SK-N-SH treated with all-trans-retinoic acid at 6 μM for 48 hours (cell line): ENCODE results near the gene LSM4.

ENCODE experiments used
- CSRNP3 ChIP-seq: fragments of 250-450 bp; sonication (Bioruptor Pico); IDR thresholded peaks from 2 replicates; pipeline ENCODE4 v1.5.1; 2021; ENCODE audit warnings: mild to moderate bottlenecking, moderate library complexity
- ESRRG ChIP-seq: fragments of 250-450 bp; sonication (Bioruptor Pico); IDR thresholded peaks from 2 replicates; pipeline ENCODE4 v1.6.1; 2021; ENCODE audit warnings: mild to moderate bottlenecking
- ISL1 ChIP-seq: fragments of 250-450 bp; sonication (Bioruptor Pico); IDR thresholded peaks from 2 replicates; pipeline ENCODE4 v2.1.2; 2022; ENCODE audit warnings: mild to moderate bottlenecking, moderate library complexity
- PATZ1 ChIP-seq: fragments of 250-450 bp; sonication (Bioruptor Pico); IDR thresholded peaks from 2 replicates; pipeline ENCODE4 v1.8.0; 2020; ENCODE audit warnings: mild to moderate bottlenecking, moderate library complexity, borderline replicate concordance
- POU6F1 ChIP-seq: fragments of 250-450 bp; sonication (Bioruptor Pico); IDR thresholded peaks from 2 replicates; pipeline ENCODE4 v1.8.0; 2021; ENCODE audit warnings: low read depth, mild to moderate bottlenecking, moderate library complexity, borderline replicate concordance
- SNAI2 ChIP-seq: fragments of 250-450 bp; sonication (Bioruptor Pico); IDR thresholded peaks from 2 replicates; pipeline ENCODE4 v1.5.0; 2020; ENCODE audit warnings: mild to moderate bottlenecking, moderate library complexity
- ZFP3 ChIP-seq: fragments of 250-450 bp; sonication (Bioruptor Pico); IDR thresholded peaks from 2 replicates; pipeline ENCODE4 v1.5.0; 2020; ENCODE audit warnings: mild to moderate bottlenecking, moderate library complexity
- ZFP30 ChIP-seq: fragments of 450-650 bp; formaldehyde crosslinking; IDR thresholded peaks from 2 replicates; pipeline ENCODE4 v1.5.0; 2022; ENCODE audit warnings: mild to moderate bottlenecking, moderate library complexity
- ZNF565 ChIP-seq: fragments of 450-650 bp; formaldehyde crosslinking; conservative IDR thresholded peaks from 2 replicates; pipeline ENCODE4 v1.5.0; 2020; ENCODE audit warnings: low read depth, mild to moderate bottlenecking, moderate library complexity
- TF ChIP-seq, protein P1 (sequence below): fragments of 250-450 bp; sonication (Bioruptor Pico); IDR thresholded peaks from 2 replicates; pipeline ENCODE4 v1.5.1; 2020; ENCODE audit warnings: low read depth, mild to moderate bottlenecking, moderate library complexity
- TF ChIP-seq, protein P2 (sequence below): fragments of 250-450 bp; sonication (Bioruptor Pico); IDR thresholded peaks from 2 replicates; pipeline ENCODE4 v1.5.0; 2020; ENCODE audit warnings: mild to moderate bottlenecking, moderate library complexity

- TF ChIP-seq, protein P1, sequence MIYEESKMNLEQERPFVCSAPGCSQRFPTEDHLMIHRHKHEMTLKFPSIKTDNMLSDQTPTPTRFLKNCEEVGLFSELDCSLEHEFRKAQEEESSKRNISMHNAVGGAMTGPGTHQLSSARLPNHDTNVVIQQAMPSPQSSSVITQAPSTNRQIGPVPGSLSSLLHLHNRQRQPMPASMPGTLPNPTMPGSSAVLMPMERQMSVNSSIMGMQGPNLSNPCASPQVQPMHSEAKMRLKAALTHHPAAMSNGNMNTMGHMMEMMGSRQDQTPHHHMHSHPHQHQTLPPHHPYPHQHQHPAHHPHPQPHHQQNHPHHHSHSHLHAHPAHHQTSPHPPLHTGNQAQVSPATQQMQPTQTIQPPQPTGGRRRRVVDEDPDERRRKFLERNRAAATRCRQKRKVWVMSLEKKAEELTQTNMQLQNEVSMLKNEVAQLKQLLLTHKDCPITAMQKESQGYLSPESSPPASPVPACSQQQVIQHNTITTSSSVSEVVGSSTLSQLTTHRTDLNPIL (CRISPR knock-in tag) = no peak
- TF ChIP-seq CSRNP3 (CRISPR knock-in tag) = no peak
- TF ChIP-seq PATZ1 (CRISPR knock-in tag) = no peak
- no peak for TF ChIP-seq POU6F1 (CRISPR knock-in tag)
- TF ChIP-seq ZFP3 (CRISPR knock-in tag) = no peak
- no peak for TF ChIP-seq ISL1 (CRISPR knock-in tag)
- TF ChIP-seq SNAI2 (CRISPR knock-in tag) = no peak
- no peak for TF ChIP-seq ZNF565 (CRISPR knock-in tag)
- TF ChIP-seq ESRRG (CRISPR knock-in tag) = no peak
- TF ChIP-seq, protein P2, sequence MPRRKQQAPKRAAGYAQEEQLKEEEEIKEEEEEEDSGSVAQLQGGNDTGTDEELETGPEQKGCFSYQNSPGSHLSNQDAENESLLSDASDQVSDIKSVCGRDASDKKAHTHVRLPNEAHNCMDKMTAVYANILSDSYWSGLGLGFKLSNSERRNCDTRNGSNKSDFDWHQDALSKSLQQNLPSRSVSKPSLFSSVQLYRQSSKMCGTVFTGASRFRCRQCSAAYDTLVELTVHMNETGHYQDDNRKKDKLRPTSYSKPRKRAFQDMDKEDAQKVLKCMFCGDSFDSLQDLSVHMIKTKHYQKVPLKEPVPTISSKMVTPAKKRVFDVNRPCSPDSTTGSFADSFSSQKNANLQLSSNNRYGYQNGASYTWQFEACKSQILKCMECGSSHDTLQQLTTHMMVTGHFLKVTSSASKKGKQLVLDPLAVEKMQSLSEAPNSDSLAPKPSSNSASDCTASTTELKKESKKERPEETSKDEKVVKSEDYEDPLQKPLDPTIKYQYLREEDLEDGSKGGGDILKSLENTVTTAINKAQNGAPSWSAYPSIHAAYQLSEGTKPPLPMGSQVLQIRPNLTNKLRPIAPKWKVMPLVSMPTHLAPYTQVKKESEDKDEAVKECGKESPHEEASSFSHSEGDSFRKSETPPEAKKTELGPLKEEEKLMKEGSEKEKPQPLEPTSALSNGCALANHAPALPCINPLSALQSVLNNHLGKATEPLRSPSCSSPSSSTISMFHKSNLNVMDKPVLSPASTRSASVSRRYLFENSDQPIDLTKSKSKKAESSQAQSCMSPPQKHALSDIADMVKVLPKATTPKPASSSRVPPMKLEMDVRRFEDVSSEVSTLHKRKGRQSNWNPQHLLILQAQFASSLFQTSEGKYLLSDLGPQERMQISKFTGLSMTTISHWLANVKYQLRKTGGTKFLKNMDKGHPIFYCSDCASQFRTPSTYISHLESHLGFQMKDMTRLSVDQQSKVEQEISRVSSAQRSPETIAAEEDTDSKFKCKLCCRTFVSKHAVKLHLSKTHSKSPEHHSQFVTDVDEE (CRISPR knock-in tag) = no peak
- TF ChIP-seq ZFP30 = no peak
Observed at GRCh38 chr19:18270326-18270725, 52.5 kb downstream of the LSM4 start.
